ENCODE results near the gene RASGRP3.
A peak's percentile ranks its signal among the peaks of the same experiment; 100 is the strongest.

Gene RASGRP3

GRCh38 chr2:33478968-33479731 lies 2.7 kb downstream of the RASGRP3 start:
- peaks cover 35% of the 10 kb centered on the region for H3K4me1 Mint-ChIP-seq
- no peak overlapping the region for H3K27ac Mint-ChIP-seq
- no peak for ATAC-seq
- H3K4me3 Mint-ChIP-seq = no peak overlapping the region
- DNase-seq (ENCODE audit: low spot score in 2 of 2) = no peak
- no peaks in the 10 kb centered on the region for H3K9me3 Mint-ChIP-seq
- peaks cover 8% of the 10 kb centered on the region for H3K36me3 Mint-ChIP-seq

DNA sequence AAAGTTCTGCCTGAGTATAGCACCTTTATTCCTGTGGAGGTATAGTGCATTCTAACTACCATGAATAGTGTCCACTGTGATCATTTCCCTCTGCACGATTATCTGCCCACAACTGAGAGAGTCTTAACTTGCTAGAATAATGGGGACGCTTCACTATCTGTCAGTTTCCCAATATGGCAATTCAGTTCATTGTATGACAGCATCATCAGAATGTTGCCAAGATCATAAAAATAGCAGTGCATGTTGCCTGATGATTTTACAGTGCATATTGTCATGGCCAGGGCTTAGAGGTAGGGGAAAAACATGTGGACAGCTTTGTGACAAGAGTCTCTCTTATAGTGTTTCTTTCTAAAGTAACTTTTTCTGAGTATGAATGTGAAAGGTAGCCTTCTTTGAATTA lies 6.1 kb downstream of the RASGRP3 start:
- Mint-ChIP-seq H3K36me3 (no peaks in the 10 kb centered on the region), H3K4me1 (peaks cover 16% of the 10 kb centered on the region), H3K4me3 (no peak overlapping the region), H3K9me3 (peaks cover 6% of the 10 kb centered on the region), H3K27ac (no peak overlapping the region)
- no peak for ATAC-seq
- no peak for DNase-seq (ENCODE audit: low spot score in 2 of 2)

GRCh38 chr2:33484042-33484621 lies 7.7 kb downstream of the RASGRP3 start:
- DNase-seq (ENCODE audit: low spot score in 2 of 2) (no peak), ATAC-seq (no peak)
- H3K9me3 Mint-ChIP-seq = peaks cover 6% of the 10 kb centered on the region
- H3K4me1 Mint-ChIP-seq = peaks cover 20% of the 10 kb centered on the region
- H3K27ac Mint-ChIP-seq = no peak overlapping the region
- H3K36me3 Mint-ChIP-seq = no peaks in the 10 kb centered on the region
- no peak overlapping the region for H3K4me3 Mint-ChIP-seq

GRCh38 chr2:33485051-33485450 lies 8.6 kb downstream of the RASGRP3 start:
- H3K4me1 Mint-ChIP-seq = peaks cover 25% of the 10 kb centered on the region
- no peak for ATAC-seq
- H3K27ac Mint-ChIP-seq = no peak overlapping the region
- H3K36me3 Mint-ChIP-seq = no peaks in the 10 kb centered on the region
- no peak overlapping the region for H3K4me3 Mint-ChIP-seq
- DNase-seq (ENCODE audit: low spot score in 2 of 2) = no peak
- peaks cover 6% of the 10 kb centered on the region for H3K9me3 Mint-ChIP-seq

- H3K4me3 Mint-ChIP-seq = no peak overlapping the region
- H3K4me1 Mint-ChIP-seq = peaks cover 34% of the 10 kb centered on the region
- DNase-seq (ENCODE audit: low spot score in 2 of 2) = no peak
- peaks cover 6% of the 10 kb centered on the region for H3K9me3 Mint-ChIP-seq
- no peak overlapping the region for H3K27ac Mint-ChIP-seq
- ATAC-seq = no peak
- H3K36me3 Mint-ChIP-seq = no peaks in the 10 kb centered on the region
Observed at GRCh38 chr2:33486544-33486943, 10.1 kb downstream of the RASGRP3 start.

DNA sequence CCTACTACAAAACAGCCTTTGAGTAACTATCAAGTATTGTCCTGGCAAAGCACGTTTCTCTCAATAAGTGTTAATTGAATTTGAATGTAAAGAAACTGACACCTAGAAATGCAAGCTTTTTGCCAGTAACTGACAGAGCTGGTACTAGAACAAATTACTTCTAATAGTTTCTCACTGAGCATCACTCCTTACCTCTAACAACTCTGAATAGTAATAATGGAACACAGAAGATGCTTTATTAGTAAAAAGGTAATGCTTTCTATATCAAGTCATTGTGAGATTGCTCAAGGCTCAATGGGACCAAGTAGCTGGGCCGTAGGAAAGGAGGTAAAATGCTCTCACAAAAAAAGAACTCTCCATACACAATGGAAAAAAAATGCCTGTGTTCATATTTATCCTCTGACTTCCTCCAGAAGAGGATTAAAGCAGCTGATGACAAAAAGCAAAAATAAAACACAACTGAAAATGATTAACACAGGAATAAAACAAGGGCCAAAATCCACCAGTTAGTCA lies 11.8 kb downstream of the RASGRP3 start:
- peaks cover 43% of the 10 kb centered on the region for H3K4me1 Mint-ChIP-seq
- H3K4me3 Mint-ChIP-seq = peak overlapping the region; percentile 48
- peak overlapping the region; percentile 78 for H3K27ac Mint-ChIP-seq
- peak; percentile 86 for ATAC-seq
- peaks cover 6% of the 10 kb centered on the region for H3K9me3 Mint-ChIP-seq
- DNase-seq (ENCODE audit: low spot score in 2 of 2) = no peak
- H3K36me3 Mint-ChIP-seq = no peaks in the 10 kb centered on the region

GRCh38 chr2:33488715-33489540 lies 12.5 kb downstream of the RASGRP3 start:
- Mint-ChIP-seq H3K4me1 (peaks cover 42% of the 10 kb centered on the region), H3K9me3 (peaks cover 6% of the 10 kb centered on the region), H3K27ac (peak overlapping the region; percentile 78), H3K4me3 (peak overlapping the region; percentile 48), H3K36me3 (no peaks in the 10 kb centered on the region)
- ATAC-seq = peak; percentile 83
- DNase-seq (ENCODE audit: low spot score in 2 of 2) = peak in 1 of 2 donors; percentile 51

DNA sequence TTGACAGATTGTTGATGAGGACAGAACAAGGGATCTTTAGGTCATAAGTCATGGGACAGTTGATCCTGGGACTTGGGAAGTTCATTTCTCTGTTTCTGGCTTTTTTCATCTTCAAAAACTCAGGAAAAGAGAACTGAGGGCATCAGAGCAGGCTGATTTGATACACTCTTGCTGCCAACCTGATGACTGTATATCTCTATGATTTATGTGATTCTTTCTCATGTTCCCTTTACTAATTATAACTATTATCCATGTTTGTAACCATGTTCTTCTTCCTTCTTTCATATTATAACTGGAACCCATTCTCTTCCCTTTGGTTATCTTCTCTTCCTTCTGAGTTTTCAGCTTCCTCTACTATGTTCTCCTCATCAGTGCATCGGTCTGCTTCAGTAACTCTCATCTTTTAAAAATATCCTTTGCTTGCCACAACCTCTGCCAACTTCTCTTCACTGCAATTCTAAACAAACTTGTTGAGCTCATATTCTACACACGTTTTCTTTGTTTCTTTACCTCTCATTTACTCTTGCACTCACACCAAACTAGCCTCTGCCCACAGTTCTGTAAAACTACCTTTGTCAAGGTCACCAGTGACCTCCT lies 13.5 kb downstream of the RASGRP3 start:
- Mint-ChIP-seq H3K36me3 (no peaks in the 10 kb centered on the region), H3K27ac (no peak overlapping the region), H3K4me3 (no peak overlapping the region), H3K9me3 (peaks cover 6% of the 10 kb centered on the region), H3K4me1 (peaks cover 42% of the 10 kb centered on the region)
- DNase-seq (ENCODE audit: low spot score in 2 of 2) (no peak), ATAC-seq (no peak)

DNA sequence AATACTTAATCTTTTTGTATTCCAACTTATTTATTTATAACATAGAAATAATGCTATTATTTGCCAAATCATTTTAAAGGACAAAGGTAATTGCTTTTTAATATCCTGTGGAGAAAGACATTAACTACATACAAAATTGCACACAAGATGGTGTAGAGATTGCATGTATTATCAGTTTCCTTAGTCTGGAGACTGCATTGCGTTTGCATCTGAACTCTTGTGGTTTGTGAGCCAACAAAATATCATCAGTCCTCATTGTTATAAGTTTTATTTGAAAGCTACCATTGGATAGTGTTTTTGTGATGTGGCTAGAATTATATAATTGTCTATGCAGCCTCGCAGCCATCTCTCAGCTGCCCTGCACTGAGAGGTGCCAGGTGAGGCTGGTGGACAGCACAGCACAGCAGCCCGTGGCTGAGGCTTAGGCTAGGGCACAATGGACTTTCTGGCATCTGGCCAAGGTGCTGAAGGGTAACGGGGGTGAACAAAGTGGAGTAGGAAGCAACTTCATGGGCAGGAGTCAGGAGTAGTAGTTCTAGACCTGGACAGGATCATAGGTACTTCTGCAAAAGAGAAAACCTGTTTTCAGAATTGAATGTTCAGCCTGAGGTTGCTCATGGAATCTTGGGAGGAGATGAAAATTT lies 15.1 kb downstream of the RASGRP3 start:
- H3K27ac Mint-ChIP-seq = no peak overlapping the region
- peaks cover 4% of the 10 kb centered on the region for H3K36me3 Mint-ChIP-seq
- peaks cover 56% of the 10 kb centered on the region for H3K4me1 Mint-ChIP-seq
- H3K4me3 Mint-ChIP-seq = no peak overlapping the region
- H3K9me3 Mint-ChIP-seq = peaks cover 5% of the 10 kb centered on the region
- no peak for ATAC-seq
- no peak for DNase-seq (ENCODE audit: low spot score in 2 of 2)

GRCh38 chr2:33492399-33493134 lies 16.1 kb downstream of the RASGRP3 start:
- Mint-ChIP-seq H3K4me3 (no peak overlapping the region), H3K4me1 (peaks cover 56% of the 10 kb centered on the region), H3K9me3 (no peaks in the 10 kb centered on the region), H3K27ac (no peak overlapping the region), H3K36me3 (peaks cover 5% of the 10 kb centered on the region)
- ATAC-seq (no peak), DNase-seq (ENCODE audit: low spot score in 2 of 2) (no peak)

DNA sequence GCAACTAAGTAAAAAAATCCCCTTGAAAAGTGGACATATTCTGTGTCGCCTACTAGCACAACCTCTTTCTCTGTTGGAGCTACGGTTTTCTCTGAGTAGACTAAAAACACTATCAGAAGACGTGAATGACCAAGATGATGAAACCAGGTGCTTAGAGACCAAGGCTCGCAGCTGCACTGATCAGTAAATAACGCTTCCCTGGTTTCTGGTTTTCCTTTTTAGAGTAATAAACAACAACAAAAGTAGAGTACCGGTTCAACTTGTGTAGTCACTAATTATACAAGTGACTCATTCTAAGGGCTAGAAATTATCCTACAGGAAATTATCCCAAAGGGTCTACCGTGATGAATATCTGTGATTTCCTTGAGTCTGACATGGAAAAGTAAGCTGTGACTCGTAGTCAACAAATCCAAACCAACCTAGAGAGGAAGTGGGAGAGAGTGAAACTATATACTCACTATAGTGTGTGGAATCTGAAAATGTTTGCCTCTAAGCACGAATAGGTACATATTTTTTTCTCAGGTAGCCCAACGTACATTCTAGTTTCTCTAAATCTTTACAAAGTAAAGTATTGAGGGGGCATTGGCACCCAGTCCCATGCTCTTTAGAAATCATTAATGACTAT lies 17.8 kb downstream of the RASGRP3 start:
- H3K27ac Mint-ChIP-seq = no peak overlapping the region
- H3K4me1 Mint-ChIP-seq = peaks cover 60% of the 10 kb centered on the region
- H3K9me3 Mint-ChIP-seq = no peaks in the 10 kb centered on the region
- no peak for ATAC-seq
- H3K36me3 Mint-ChIP-seq = peaks cover 5% of the 10 kb centered on the region
- no peak for DNase-seq (ENCODE audit: low spot score in 2 of 2)
- H3K4me3 Mint-ChIP-seq = no peak overlapping the region

- Mint-ChIP-seq H3K4me3 (no peak overlapping the region), H3K27ac (no peak overlapping the region), H3K4me1 (peaks cover 56% of the 10 kb centered on the region), H3K9me3 (no peaks in the 10 kb centered on the region), H3K36me3 (peaks cover 5% of the 10 kb centered on the region)
- DNase-seq (ENCODE audit: low spot score in 2 of 2) (no peak), ATAC-seq (no peak)
Observed at GRCh38 chr2:33494877-33495641, 18.6 kb downstream of the RASGRP3 start.

DNA sequence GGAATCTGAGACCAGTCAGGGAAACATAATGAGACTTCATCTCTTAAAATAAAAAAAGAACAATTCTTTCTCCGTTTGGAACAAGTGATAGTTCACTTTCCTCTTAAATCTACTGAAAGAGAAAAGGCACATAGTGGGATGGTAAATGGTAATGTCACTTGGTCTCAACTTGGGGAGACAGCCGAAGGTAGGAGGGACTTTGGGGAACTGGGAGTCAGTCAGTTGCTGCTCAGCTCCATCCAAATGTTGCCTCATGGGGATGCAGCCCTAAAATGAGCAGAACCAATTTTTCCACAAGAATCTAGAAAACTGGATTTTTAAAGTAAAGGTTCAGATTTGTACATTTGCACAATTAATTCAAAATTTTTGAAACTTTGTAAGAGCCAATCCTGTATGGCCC lies 19.2 kb downstream of the RASGRP3 start:
- no peak overlapping the region for H3K4me3 Mint-ChIP-seq
- DNase-seq (ENCODE audit: low spot score in 2 of 2) = no peak
- H3K4me1 Mint-ChIP-seq = peaks cover 50% of the 10 kb centered on the region

More for the DNA sequence above, 19.2 kb downstream of the RASGRP3 start:
- Mint-ChIP-seq H3K27ac (no peak overlapping the region), H3K9me3 (no peaks in the 10 kb centered on the region), H3K36me3 (peaks cover 5% of the 10 kb centered on the region)
- no peak for ATAC-seq

Data from stimulated activated effector memory CD8-positive, alpha-beta T cell treated with anti-CD3 and anti-CD28 coated beads, Interleukin-12 subunit alpha, Interleukin-12 subunit beta, amount 100 ng/mL, for 72 hours (primary cell).